Thoracic aorta (tissue), 2 donors: ENCODE data around the gene NPLOC4. TPM values are rescaled to one million over a fixed set of nuclear protein-coding genes. Genes with fewer than 3 reads are reported as not detected.

Source experiments
- ATAC-seq: fragments of 150-250 bp; one replicate; pipeline ENCODE4 v1.8.0; 2017; ENCODE audit warnings: low read depth; ENCODE audit not compliant: insufficient number of reproducible peaks, low FRiP score
- DNase-seq: peaks from one replicate; pipeline ENCODE4 v3.0.0-alpha.2; 2020; ENCODE audit warnings: low spot score
- H3K27ac ChIP-seq, 2 donors: fragments of 200-600 bp; sonication (generic); 1 replicate in 1 of 2; 2 replicates in 1 of 2; pipeline ENCODE4 v1.5.1; 2016; ENCODE audit warnings: mild to moderate bottlenecking in 2 of 2, moderate library complexity in 2 of 2
- H3K27me3 ChIP-seq: fragments of 200-600 bp; sonication (generic); replicated peaks from 2 replicates; pipeline ENCODE4 v1.6.0; 2016; ENCODE audit warnings: mild to moderate bottlenecking; ENCODE audit not compliant: insufficient read depth
- H3K36me3 ChIP-seq: fragments of 200-600 bp; sonication (generic); one replicate; pipeline ENCODE4 v1.5.1; 2016
- H3K4me1 ChIP-seq, 2 donors: fragments of 200-600 bp; sonication (generic); 1 replicate in 1 of 2; 2 replicates in 1 of 2; pipeline versions ENCODE4 v1.5.1 to v1.6.0; 2016; ENCODE audit warnings: low read depth in 2 of 2, mild to moderate bottlenecking in 1 of 2; ENCODE audit not compliant: control insufficient read depth in 1 of 2
- H3K4me3 ChIP-seq: fragments of 200-600 bp; sonication (generic); 2 replicates; pipeline ENCODE4 v1.5.1; 2016; ENCODE audit warnings: mild to moderate bottlenecking
- H3K9me3 ChIP-seq: fragments of 200-600 bp; sonication (generic); 2 replicates; pipeline ENCODE4 v1.5.1; 2016
- CTCF ChIP-seq: fragments of 200-600 bp; sonication (generic); IDR thresholded peaks from one replicate; pipeline ENCODE4 v1.5.1; 2019; ENCODE audit warnings: antibody characterized with exemption
- total RNA-seq, 2 donors: library from RNA; depleted of rRNA; stranded (reverse); fragments of >200 nt; gene quantifications; one replicate each; pipeline versions ENCODE4 v1.1.0 to v1.2.3, GENCODE V29; 2016

The NPLOC4 gene
- total RNA-seq, 2 donors from 2014 or later, result 77.3 to 105 TPM

- Histone ChIP-seq H3K36me3 (peaks cover 31% of the 10 kb centered on the region), H3K9me3 (no peaks in the 10 kb centered on the region), H3K4me1 (peaks cover 19 to 24% of the 10 kb centered on the region in 2 donors), H3K27ac (peak within 1 kb of the TSS; percentile 73 to 84), H3K4me3 (peak within 1 kb of the TSS; percentile 93), H3K27me3 (no peaks in the 10 kb centered on the region)
- TF ChIP-seq CTCF, result no peak
- ATAC-seq (peak; percentile 98), DNase-seq (peak; percentile 93)
These were observed 46.9 kb upstream of the NPLOC4 start, which contains the start of the genes ARL16 and HGS for GRCh38 chr17:81683584-81684441. Gene ARL16, minus strand, starts transcription at chr17:81683797. Its CDS starts 44 bp downstream, at chr17:81683753. Gene HGS, plus strand, starts transcription at chr17:81684011. Its CDS starts 56 bp downstream, at chr17:81684067.

GRCh38 chr17:81683208-81683583, 46.3 kb upstream of the NPLOC4 start:
- ATAC-seq, result no peak
- H3K36me3 ChIP-seq, result peaks cover 26% of the 10 kb centered on the region
- H3K27me3 ChIP-seq, result no peaks in the 10 kb centered on the region
- peak overlapping the region; percentile 93 for H3K4me3 ChIP-seq
- no peak for DNase-seq
- no peaks in the 10 kb centered on the region for H3K9me3 ChIP-seq
- peaks cover 19 to 24% of the 10 kb centered on the region in 2 donors for H3K4me1 ChIP-seq
- no peak for TF ChIP-seq CTCF
- peak overlapping the region; percentile 69 to 84 for H3K27ac ChIP-seq

GRCh38 chr17:81682565-81683207, 45.8 kb upstream of the NPLOC4 start:
- Histone ChIP-seq H3K4me1 (peaks cover 19 to 24% of the 10 kb centered on the region in 2 donors), H3K4me3 (peak overlapping the region; percentile 93), H3K9me3 (no peaks in the 10 kb centered on the region), H3K27me3 (no peaks in the 10 kb centered on the region), H3K27ac (peak overlapping the region in 1 of 2 donors; percentile 84), H3K36me3 (peaks cover 21% of the 10 kb centered on the region)
- DNase-seq, result no peak
- no peak for ATAC-seq
- no peak for TF ChIP-seq CTCF

- Histone ChIP-seq H3K9me3 (no peaks in the 10 kb centered on the region), H3K27me3 (no peaks in the 10 kb centered on the region), H3K27ac (no peak overlapping the region), H3K4me3 (no peak overlapping the region), H3K4me1 (peaks cover 19 to 24% of the 10 kb centered on the region in 2 donors), H3K36me3 (peaks cover 12% of the 10 kb centered on the region)
- TF ChIP-seq CTCF, result no peak
- no peak for DNase-seq
- no peak for ATAC-seq
These were observed 44.8 kb upstream of the NPLOC4 start for GRCh38 chr17:81681672-81682071.

- no peak for TF ChIP-seq CTCF
- DNase-seq (no peak), ATAC-seq (no peak)
- H3K36me3 ChIP-seq, result no peaks in the 10 kb centered on the region
- H3K9me3 ChIP-seq, result no peaks in the 10 kb centered on the region
- H3K4me1 ChIP-seq, result peaks cover 14 to 16% of the 10 kb centered on the region in 2 donors
- H3K27me3 ChIP-seq, result no peaks in the 10 kb centered on the region
- no peak overlapping the region for H3K27ac ChIP-seq
- H3K4me3 ChIP-seq, result no peak overlapping the region
These were observed 43.2 kb upstream of the NPLOC4 start for GRCh38 chr17:81680150-81680549.
